ENCODE results near the gene BDNF. TPM values are rescaled to one million over a fixed set of nuclear protein-coding genes. Genes with fewer than 3 reads are reported as not detected.
A peak's percentile ranks its signal among the peaks of the same experiment; 100 is the strongest.

BDNF gene
- total and polyA plus RNA-seq, 2 experiments from 2014 or later: 5.1 to 5.2 TPM

GRCh38 chr11:27703481-27703880 is 3.2 kb upstream of the BDNF start:
- Histone ChIP-seq H3K4me2 (peak overlapping the region; percentile 87), H2AFZ (no peak overlapping the region), H3K4me1 (ENCODE audit: insufficient read depth) (peaks cover 43% of the 10 kb centered on the region), H4K20me1 (replicated peaks; ENCODE audit: insufficient read depth) (no peaks in the 10 kb centered on the region), H3K27me3 (ENCODE audit: insufficient read depth) (peaks cover 27% of the 10 kb centered on the region), H3F3A (replicated peaks; ENCODE audit: low read depth) (0 out of 2 replicates have a peak, but pooled peaks cover 11% of the 10 kb centered on the region), H3K36me3 (ENCODE audit: insufficient read depth) (no peaks in the 10 kb centered on the region), H3K79me2 (replicated peaks; ENCODE audit: insufficient read depth) (peaks cover 1% of the 10 kb centered on the region; the same call in 1 of the 2 replicates), H3K9me2 (ENCODE audit: insufficient read depth) (no peaks in the 10 kb centered on the region), H3K4me3 (peak overlapping the region; percentile 79), H3K27ac (ENCODE audit: low read depth) (no peak overlapping the region)
- DNase-seq (ENCODE audit: low spot score): no peak
- ATAC-seq: no peak
- TF ChIP-seq CREB1 (CRISPR knock-in tag; IDR thresholded peaks at IDR 0.05; ENCODE audit: low read depth): no peak
- no peak for TF ChIP-seq EZH2phosphoT487 (IDR thresholded peaks at IDR 0.05; ENCODE audit: unreplicated experiment)
- no peak for TF ChIP-seq CTCF (conservative IDR thresholded peaks at IDR 0.05; ENCODE audit: low read depth in 2 of 2)
- no peak overlapping the region; the same call in 2 of the 3 replicates for H3K4me3 Mint-ChIP-seq
- peaks cover 28% of the 10 kb centered on the region for H3K27me3 Mint-ChIP-seq (ENCODE audit: insufficient read depth, low read depth, poor library complexity)
- H3K9me3 Mint-ChIP-seq: no peaks in the 10 kb centered on the region
- H3K4me1 Mint-ChIP-seq: peaks cover 26% of the 10 kb centered on the region
- H3K27ac Mint-ChIP-seq: no peak overlapping the region
- no peaks in the 10 kb centered on the region for H3K36me3 Mint-ChIP-seq (ENCODE audit: low read depth)

- Histone ChIP-seq H3K27ac (ENCODE audit: low read depth) (no peak overlapping the region), H3K4me3 (peak overlapping the region; percentile 79), H3K9me2 (ENCODE audit: insufficient read depth) (no peaks in the 10 kb centered on the region), H3K27me3 (ENCODE audit: insufficient read depth) (peaks cover 27% of the 10 kb centered on the region), H3K4me2 (peak overlapping the region; percentile 87), H3K4me1 (ENCODE audit: insufficient read depth) (peaks cover 47% of the 10 kb centered on the region), H2AFZ (no peak overlapping the region), H3K36me3 (ENCODE audit: insufficient read depth) (no peaks in the 10 kb centered on the region), H4K20me1 (replicated peaks; ENCODE audit: insufficient read depth) (no peaks in the 10 kb centered on the region), H3F3A (replicated peaks; ENCODE audit: low read depth) (0 out of 2 replicates have a peak, but pooled peaks cover 11% of the 10 kb centered on the region), H3K79me2 (replicated peaks; ENCODE audit: insufficient read depth) (peaks cover 8% of the 10 kb centered on the region)
- Mint-ChIP-seq H3K9me3 (no peaks in the 10 kb centered on the region), H3K27me3 (ENCODE audit: insufficient read depth, low read depth, poor library complexity) (peaks cover 28% of the 10 kb centered on the region), H3K36me3 (ENCODE audit: low read depth) (no peaks in the 10 kb centered on the region), H3K4me1 (peaks cover 28% of the 10 kb centered on the region), H3K27ac (no peak overlapping the region), H3K4me3 (no peak overlapping the region)
- DNase-seq (ENCODE audit: low spot score) (no peak), ATAC-seq (no peak)
- TF ChIP-seq CTCF (conservative IDR thresholded peaks at IDR 0.05; ENCODE audit: low read depth in 2 of 2) (no peak), EZH2 (IDR thresholded peaks at IDR 0.05; ENCODE audit: low read depth, unreplicated experiment) (peak; percentile 26), REST (IDR thresholded peaks at IDR 0.05; ENCODE audit: unreplicated experiment) (no peak), EZH2phosphoT487 (IDR thresholded peaks at IDR 0.05; ENCODE audit: unreplicated experiment) (no peak)
Observed at GRCh38 chr11:27702811-27703210, 2.6 kb upstream of the BDNF start.

Measured in GM23338 (cell line).